ENCODE measurements around the gene POLD1.

POLD1 gene

GRCh38 chr19:50461066-50461875 is 77.1 kb downstream of the POLD1 start:
- DNase-seq, result peak in 36 of 56 donors; percentile 5 to 67 (median 22)

DNA sequence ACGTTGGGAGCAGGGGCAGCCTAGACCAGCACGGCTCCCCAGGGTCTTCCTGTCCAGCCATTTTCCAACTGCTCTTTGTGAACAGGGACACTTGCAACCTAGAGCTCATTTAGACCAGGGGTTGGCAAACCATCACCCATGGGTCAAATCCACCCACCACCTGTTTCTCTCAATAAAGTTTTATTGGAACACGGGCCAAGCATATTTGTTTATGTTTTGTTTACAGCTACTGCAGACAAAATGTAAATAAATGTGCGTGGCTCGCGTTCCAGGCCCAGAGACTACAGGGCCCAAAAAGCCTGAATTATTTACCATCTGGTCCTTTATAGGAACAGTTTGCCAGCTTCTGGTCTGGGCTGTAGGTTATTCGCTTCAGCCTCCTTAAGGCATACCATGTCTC is 78.8 kb downstream of the POLD1 start:
- no peak for DNase-seq

- no peak for DNase-seq
These were observed 80.2 kb downstream of the POLD1 start for GRCh38 chr19:50464348-50464747.

DNA sequence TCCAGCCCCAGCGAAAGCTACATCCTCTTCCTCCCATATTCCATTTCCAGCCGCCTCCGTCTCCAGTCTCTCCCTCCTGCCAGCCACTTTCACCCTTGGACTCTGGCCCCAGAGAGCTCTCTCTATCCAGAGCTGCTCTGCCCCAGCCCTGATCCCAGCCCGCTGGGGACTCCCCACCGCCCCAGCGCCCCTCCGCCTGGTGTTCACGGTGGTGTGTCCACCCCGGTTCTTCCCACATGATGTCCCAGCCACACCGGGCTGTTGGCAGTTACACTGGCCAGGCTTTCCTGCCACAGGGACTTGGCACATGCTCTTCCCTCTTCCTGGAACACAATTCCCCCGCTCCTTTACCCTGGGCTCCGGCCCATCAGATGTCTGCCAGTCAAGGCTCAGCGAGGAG is 80.9 kb downstream of the POLD1 start:
- DNase-seq, result no peak

- no peak for DNase-seq
These were observed 82.0 kb downstream of the POLD1 start for GRCh38 chr19:50465986-50466705.

- no peak for DNase-seq
These were observed 82.5 kb downstream of the POLD1 start for GRCh38 chr19:50466706-50467039.

- DNase-seq, result no peak
These were observed 83.4 kb downstream of the POLD1 start for GRCh38 chr19:50467566-50467965.

Data from amygdala (tissue), 56 donors.